NCI-H2107 treated with DMSO at 0.1 percent for 48 hours (cell line): ENCODE measurements around the gene RALGPS2.
A peak's percentile ranks its signal among the peaks of the same experiment; 100 is the strongest.
"Not testable (repeated sequence)": the region's sequence is repeated elsewhere in the genome, so short reads cannot be mapped to it uniquely, and the experiment has no call there.

Experiments
- DNase-seq: peaks from one replicate; lab custom pipeline; 2025; ENCODE audit not compliant: unreplicated experiment; lab: John Stamatoyannopoulos, UW

RALGPS2 gene

GRCh38 chr1:178774263-178774662 is 49.2 kb downstream of the RALGPS2 start:
- DNase-seq = peak; percentile 19

- DNase-seq = no peak
Measured at GRCh38 chr1:178776553-178776952, 51.5 kb downstream of the RALGPS2 start.

GRCh38 chr1:178781533-178782330 is 56.7 kb downstream of the RALGPS2 start:
- DNase-seq = no peak

GRCh38 chr1:178784131-178784536 is 59.1 kb downstream of the RALGPS2 start:
- DNase-seq = no peak

GRCh38 chr1:178792394-178792793 is 67.3 kb downstream of the RALGPS2 start:
- no peak for DNase-seq

GRCh38 chr1:178796013-178796412 is 71.0 kb downstream of the RALGPS2 start:
- no peak for DNase-seq

GRCh38 chr1:178797590-178797989 is 72.5 kb downstream of the RALGPS2 start:
- no peak for DNase-seq

GRCh38 chr1:178798232-178798861 is 73.3 kb downstream of the RALGPS2 start:
- no peak for DNase-seq

- DNase-seq = no peak
Measured at GRCh38 chr1:178802873-178803272, 77.8 kb downstream of the RALGPS2 start.

- DNase-seq = no peak
Measured at GRCh38 chr1:178806665-178807300, 81.7 kb downstream of the RALGPS2 start.

GRCh38 chr1:178808529-178808928 is 83.5 kb downstream of the RALGPS2 start:
- no peak for DNase-seq

GRCh38 chr1:178810585-178810984 is 85.5 kb downstream of the RALGPS2 start:
- no peak for DNase-seq

- no peak for DNase-seq
Measured at GRCh38 chr1:178818416-178818815, 93.4 kb downstream of the RALGPS2 start.

GRCh38 chr1:178819123-178819522 is 94.1 kb downstream of the RALGPS2 start:
- DNase-seq = no peak

- no peak for DNase-seq
Measured at GRCh38 chr1:178821134-178821866, 96.3 kb downstream of the RALGPS2 start.

GRCh38 chr1:178825167-178825566 is 100.1 kb downstream of the RALGPS2 start:
- DNase-seq = no peak

GRCh38 chr1:178844436-178844835 is 119.4 kb downstream of the RALGPS2 start:
- no peak for DNase-seq

- no peak for DNase-seq
Measured at GRCh38 chr1:178846306-178846705, 121.3 kb downstream of the RALGPS2 start.

- DNase-seq = no peak
Measured at GRCh38 chr1:178847396-178847849, 122.4 kb downstream of the RALGPS2 start.

- not testable (repeated sequence) for DNase-seq
Measured at GRCh38 chr1:178847919-178848318, 122.9 kb downstream of the RALGPS2 start.

GRCh38 chr1:178849918-178850317 is 124.9 kb downstream of the RALGPS2 start:
- DNase-seq = no peak
